ENCODE measurements around the gene PCDHGB3.
"Not testable (repeated sequence)": the region's sequence is repeated elsewhere in the genome, so short reads cannot be mapped to it uniquely, and the experiment has no call there.

Gene PCDHGB3

DNA sequence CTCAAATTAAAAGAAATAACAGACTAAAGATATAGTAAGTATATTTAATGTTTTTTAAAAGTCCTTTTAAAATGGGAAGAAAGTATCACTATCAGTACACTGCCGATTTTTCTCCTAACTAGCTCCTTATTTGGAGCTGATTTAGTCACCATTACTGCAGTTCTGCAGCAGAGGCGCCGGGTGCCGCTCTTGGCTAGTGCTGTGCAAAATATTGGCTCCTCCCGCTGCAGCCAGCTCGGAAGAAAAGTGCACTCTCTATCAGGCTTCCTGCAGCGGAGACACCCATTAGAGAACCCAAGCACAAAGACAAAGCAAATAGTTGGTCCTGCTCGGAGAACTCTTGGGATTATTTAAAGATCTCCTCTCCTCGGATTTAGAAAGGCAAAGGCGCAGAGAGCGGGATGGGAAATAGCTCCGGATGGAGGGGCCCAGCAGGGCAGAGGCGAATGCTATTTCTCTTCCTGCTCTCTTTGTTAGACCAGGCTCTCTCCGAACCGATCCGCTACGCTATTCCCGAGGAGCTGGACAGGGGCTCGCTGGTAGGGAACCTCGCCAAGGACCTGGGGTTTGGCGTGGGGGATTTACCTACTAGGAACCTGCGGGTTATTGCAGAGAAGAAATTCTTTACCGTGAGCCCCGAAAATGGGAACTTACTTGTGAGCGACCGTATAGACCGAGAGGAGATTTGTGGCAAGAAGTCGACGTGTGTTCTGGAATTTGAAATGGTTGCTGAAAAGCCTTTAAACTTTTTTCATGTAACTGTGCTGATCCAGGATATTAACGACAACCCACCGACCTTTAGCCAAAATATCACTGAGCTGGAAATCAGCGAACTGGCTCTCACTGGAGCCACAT, at the start of gene PCDHGB3:
Gene PCDHGB3 (plus strand): TSS at position 249 of the 855 bp plus-strand sequence. CDS start 153 bp downstream, at position 402.
- DNase-seq: peak; percentile 77

DNA sequence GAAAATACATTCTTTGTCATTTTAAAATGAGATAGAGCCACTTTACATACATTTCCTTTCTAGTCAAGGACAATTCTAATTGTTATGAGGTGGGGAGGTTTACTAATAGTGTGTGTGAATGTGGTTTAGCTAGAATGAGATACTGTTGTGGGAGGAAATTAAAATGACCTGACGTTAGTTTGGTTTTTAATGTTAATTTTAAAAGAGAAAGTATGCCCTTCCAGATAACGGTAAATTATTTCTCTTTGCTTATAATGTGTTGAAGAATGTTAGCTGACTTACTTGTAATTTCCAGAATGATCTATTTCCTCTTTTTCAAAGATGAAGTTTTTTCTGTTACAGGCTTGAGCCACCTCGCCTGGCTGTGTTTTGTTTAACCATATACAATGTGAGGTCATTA, 47.8 kb upstream of the PCDHGB3 start:
- DNase-seq: no peak

DNA sequence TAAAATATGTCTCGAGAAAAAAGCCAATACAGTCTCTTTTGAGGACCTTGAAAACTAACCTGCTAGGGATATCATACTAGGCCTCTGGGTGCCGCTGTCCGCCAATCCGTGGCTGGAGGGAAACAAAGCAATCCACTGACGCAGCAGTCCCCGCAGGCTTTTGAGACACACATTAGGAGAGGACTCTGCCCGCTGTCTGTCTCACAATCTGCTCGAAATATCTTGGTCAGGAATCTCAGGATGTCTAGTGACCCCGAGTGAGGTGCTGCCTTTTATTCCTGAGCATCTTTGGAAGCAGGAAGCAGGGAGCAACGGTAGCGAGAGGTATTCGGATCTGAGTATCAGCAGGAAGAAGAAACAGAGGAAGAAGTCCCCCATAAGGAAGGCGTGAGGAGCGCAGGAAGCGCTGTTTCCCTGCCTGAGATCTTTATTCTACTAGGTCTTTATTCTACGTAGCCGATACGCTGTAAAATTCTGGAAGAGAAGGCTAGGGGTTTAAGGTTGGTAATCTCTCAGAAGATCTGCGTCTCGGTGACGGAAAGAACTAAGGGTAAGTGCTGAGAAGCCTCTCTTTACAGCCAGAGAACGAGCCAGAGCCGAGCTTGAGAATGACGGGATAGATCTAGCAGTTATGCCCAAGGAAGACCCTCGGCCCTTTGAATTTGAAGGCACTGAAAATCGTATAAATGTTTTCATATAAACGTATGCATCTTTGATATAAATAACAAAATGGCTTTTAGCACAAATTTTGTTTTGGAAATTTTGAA, 43.8 kb upstream of the PCDHGB3 start:
- peak; percentile 78 for DNase-seq

DNA sequence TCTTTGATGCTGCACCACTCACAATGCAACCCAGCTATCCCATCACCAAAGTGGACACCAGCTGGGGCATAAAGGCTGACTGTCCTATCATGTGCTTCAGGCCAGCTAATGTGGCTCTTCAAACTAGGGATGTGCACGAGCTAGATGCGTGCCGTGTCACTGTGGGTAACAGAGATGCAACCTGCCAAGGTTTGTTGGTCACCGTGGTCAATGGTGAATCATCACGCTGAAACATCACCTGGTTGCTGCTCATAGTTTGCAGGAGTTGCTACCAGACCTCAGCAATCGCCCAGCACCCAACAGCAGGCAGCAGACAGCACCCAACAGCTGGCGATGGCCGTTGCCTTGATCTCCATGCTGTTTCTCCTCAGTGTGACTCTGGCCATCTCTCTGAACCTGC, 41.8 kb upstream of the PCDHGB3 start:
- no peak for DNase-seq

DNA sequence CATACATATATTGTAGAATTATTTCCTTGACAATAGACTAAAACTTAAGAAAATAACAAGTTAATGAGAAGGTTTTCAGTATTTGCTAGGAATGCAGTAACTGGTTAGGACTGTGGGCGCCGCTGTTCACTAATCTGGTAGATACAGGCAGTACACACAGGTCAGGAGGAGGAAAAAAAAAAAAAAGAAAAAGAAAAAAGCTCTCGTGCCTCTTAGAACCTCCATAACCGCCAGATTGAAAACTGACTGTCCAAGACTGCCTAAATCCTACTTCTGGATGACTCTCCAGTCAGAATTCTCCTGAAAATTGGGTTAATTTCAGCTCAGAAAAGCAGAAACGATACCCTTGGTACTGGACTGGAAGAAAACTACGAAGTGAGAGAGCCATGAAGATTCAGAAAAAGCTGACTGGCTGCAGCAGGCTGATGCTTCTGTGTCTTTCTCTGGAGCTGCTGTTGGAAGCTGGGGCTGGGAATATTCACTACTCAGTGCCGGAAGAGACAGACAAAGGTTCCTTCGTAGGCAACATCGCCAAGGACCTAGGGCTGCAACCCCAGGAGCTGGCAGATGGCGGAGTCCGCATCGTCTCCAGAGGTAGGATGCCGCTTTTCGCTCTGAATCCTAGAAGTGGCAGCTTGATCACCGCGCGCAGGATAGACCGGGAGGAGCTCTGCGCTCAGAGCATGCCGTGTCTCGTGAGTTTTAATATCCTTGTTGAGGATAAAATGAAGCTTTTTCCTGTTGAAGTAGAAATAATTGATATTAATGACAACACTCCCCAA, 39.6 kb upstream of the PCDHGB3 start, which contains the start of gene PCDHGA1:
Gene PCDHGA1 (plus strand): TSS at position 216 of the 782 bp plus-strand sequence.
- peak; percentile 51 for DNase-seq

DNA sequence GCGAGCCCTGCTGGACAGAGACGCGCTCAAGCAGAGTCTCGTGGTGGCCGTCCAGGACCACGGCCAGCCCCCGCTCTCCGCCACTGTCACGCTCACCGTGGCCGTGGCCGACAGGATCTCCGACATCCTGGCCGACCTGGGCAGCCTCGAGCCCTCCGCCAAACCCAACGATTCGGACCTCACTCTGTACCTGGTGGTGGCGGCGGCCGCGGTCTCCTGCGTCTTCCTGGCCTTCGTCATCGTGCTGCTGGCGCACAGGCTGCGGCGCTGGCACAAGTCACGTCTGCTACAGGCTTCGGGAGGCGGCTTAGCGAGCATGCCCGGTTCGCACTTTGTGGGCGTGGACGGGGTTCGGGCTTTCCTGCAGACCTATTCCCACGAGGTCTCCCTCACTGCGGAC, 37.5 kb upstream of the PCDHGB3 start:
- DNase-seq: not testable (repeated sequence)

DNA sequence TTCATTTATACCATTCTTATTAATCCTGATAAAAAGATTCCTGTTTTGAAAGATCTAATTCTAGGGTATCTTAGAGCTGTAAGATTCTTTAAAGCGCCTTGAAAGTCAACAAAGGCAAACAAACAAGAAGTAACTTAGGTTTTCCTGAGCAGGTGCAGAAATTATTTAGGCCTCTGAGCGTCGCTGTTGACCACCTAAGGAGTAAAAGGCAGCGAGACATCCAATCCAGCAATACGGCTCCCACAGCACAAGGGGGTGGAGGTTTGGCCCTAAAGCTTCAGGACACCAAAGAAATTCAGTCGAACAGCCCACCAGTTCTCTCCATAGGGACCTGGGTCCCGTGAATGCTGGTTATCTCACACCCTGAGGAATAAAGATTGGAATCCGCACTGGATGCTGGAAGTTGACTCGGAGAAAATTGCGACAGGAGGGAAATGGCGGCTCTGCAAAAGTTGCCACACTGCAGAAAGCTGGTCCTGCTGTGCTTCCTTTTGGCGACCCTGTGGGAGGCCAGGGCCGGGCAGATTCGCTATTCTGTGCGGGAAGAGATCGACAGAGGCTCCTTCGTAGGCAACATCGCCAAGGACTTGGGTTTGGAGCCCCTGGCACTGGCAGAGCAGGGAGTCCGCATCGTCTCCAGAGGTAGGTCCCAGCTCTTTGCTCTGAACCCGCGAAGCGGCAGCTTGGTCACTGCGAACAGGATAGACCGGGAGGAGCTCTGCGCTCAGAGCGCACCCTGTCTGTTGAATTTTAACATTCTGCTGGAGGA, 31.3 kb upstream of the PCDHGB3 start, which contains the start of gene PCDHGA2:
Gene PCDHGA2 (plus strand): TSS at position 223 of the 769 bp plus-strand sequence.
- DNase-seq: peak; percentile 32

DNA sequence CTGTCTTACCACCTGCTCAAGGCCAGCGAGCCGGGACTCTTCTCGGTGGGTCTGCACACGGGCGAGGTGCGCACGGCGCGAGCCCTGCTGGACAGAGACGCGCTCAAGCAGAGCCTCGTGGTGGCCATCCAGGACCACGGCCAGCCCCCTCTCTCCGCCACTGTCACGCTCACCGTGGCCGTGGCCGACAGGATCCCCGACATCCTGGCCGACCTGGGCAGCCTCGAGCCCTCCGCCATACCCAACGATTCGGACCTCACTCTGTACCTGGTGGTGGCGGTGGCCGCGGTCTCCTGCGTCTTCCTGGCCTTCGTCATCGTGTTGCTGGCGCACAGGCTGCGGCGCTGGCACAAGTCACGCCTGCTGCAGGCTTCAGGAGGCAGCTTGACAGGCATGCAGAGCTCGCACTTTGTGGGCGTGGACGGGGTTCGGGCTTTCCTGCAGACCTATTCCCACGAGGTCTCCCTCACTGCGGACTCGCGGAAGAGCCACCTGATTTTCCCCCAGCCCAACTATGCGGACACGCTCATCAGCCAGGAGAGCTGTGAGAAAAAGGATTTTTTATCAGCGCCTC, 29.2 kb upstream of the PCDHGB3 start:
- not testable (repeated sequence) for DNase-seq

DNA sequence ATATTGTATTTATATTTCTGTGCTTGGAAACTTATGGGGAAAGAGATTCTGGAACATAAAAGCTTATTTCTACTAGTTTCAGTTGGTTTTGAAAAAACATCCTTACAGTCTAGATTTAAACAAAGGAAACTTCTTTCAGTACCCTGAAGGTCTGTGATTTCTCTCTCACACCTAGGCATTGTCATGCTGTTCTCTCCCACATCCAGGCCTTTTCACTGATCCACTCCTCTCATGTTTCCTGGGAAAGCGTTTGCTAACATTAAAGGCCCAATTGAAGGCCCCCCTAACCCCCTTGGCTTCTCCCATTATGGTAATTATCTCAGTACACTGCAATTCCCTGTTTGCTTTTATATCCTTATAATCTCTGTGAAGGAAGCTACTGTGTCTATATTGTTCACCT, 27.3 kb upstream of the PCDHGB3 start:
- DNase-seq: no peak

DNA sequence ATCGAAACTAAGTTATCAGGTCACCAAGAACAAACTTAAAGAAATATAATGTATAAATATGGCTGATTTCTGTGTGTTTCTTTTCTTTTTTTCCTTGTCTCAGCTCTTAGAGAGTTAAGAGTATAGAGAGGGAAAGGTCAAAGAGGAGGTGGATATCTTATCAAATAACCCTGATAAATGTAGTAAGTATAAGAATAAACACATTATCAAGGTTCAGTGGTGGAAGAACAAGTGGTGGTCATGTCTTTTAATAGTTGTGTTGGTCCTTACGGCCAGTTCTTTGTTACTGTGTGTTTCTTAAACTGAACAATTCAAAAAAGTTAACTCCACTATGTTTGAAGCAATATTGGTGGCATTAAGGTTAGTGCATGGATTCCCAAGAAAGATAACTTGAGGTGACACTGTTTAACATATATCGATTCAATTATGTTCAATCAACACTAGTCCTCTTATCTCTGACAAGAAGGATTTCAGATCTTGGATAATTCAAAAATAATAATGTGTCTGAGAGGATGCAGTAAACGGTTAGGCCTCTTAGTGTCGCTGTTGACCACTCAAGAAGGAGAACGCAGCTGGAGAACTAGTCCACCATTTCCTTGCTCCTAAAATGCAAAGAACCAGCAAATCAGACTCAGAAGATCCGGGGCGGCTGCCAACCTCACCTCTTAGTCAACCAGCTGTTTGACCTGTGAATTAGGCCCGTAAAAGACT, 26.6 kb upstream of the PCDHGB3 start, which contains the start of gene PCDHGA3:
Gene PCDHGA3 (plus strand): TSS at position 588 of the 711 bp plus-strand sequence. CDS start 205 bp downstream, outside the sequence.
- no peak for DNase-seq

DNA sequence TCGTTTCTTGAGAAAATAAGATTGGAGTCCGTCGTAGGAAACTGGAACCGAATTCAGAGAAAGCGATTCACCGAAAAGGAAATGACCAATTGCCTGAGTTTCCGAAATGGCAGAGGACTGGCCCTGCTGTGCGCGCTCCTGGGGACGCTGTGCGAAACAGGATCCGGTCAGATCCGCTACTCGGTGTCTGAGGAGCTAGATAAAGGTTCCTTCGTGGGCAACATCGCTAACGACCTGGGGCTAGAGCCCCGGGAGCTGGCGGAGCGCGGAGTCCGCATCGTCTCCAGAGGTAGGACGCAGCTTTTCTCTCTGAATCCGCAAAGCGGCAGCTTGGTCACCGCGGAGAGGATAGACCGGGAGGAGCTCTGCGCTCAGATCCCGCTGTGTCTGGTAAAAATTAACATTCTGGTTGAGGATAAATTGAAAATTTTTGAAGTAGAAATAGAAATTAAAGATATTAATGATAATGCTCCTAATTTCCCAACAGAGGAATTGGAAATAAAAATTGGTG, 26.0 kb upstream of the PCDHGB3 start:
- DNase-seq: no peak

DNA sequence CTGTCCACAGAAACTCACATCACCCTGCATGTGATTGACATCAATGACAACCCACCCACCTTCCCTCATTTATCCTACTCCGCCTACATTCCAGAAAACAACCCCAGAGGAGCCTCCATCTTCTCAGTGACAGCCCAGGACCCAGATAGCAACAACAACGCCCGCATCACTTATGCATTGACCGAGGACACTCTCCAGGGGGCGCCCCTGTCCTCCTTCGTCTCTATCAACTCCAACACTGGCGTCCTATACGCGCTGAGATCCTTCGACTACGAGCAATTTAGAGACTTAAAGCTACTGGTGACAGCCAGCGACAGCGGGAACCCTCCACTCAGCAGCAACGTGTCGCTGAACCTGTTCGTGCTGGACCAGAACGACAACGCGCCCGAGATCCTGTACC, 24.7 kb upstream of the PCDHGB3 start:
- DNase-seq: no peak

DNA sequence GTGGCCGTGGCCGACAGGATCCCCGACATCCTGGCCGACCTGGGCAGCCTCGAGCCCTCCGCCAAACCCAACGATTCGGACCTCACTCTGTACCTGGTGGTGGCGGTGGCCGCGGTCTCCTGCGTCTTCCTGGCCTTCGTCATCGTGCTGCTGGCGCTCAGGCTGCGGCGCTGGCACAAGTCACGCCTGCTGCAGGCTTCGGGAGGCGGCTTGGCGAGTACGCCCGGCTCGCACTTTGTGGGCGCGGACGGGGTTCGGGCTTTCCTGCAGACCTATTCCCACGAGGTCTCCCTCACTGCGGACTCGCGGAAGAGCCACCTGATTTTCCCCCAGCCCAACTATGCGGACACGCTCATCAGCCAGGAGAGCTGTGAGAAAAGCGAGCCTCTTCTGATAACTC, 24.0 kb upstream of the PCDHGB3 start:
- DNase-seq: not testable (repeated sequence)

DNA sequence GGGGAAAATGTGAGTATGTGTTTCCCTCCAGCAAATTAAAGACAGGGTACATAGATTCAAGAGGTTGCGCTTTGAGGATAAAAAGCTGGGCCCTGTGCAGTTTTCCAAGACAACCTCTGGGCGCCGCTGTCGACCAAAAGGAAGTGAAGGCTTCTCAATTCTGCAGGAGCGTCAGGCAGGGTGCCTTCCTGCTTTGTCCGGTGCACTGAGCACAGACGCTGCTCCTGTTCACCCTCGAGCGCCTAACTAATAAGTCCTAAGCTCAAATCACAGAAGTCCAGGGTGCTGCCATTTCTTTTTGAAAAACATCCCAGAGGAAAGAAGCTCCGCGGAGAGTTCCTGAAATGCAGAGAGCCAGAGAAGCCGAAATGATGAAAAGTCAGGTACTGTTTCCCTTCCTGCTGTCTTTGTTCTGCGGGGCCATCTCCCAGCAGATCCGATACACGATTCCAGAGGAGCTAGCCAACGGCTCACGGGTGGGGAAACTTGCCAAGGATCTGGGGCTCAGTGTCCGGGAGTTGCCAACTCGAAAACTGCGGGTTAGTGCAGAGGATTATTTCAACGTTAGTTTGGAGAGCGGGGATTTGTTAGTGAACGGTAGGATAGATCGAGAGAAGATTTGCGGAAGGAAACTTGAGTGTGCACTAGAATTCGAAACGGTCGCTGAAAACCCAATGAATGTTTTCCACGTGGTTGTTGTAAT, 20.0 kb upstream of the PCDHGB3 start, which contains the start of gene PCDHGB1:
Gene PCDHGB1 (plus strand): TSS at position 183 of the 703 bp plus-strand sequence. CDS start 162 bp downstream, at position 345.
- peak; percentile 59 for DNase-seq

DNA sequence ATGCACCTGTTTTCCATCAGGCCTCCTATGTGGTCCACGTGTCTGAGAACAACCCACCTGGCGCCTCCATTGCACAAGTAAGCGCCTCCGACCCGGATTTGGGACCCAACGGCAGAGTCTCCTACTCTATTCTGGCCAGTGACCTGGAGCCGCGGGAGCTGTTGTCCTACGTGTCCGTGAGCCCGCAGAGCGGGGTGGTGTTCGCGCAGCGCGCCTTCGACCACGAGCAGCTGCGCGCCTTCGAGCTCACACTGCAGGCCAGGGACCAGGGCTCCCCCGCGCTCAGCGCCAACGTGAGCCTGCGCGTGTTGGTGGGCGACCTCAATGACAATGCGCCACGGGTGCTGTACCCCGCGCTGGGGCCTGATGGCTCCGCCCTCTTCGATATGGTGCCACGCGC, 18.5 kb upstream of the PCDHGB3 start:
- no peak for DNase-seq

DNA sequence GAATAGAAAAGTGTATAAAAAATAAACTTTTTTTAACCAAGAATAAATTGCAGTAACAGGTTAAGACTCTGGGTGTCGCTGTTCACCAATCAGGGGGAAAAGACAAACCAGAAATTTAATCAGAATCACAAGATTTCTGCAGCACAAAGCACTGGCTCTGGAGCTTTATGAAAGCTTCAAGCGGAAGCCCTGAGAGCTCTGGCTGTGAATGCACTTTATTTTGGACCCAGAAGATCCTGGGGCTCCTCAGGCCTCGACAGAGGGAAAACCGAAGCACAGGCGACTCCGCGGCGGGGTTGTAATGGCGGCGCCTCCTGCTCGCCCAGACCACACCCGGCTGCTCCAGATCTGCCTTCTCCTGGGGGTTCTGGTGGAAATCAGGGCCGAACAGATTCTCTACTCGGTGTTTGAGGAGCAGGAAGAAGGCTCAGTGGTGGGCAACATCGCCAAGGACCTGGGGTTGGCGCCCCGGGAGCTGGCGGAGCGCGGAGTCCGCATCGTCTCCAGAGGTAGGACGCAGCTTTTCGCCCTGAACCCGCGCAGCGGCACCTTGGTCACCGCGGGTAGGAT, 15.1 kb upstream of the PCDHGB3 start, which contains the start of gene PCDHGA4:
Gene PCDHGA4 (plus strand): TSS at position 122 of the 570 bp plus-strand sequence. CDS start 87 bp downstream, at position 209.
- no peak for DNase-seq

DNA sequence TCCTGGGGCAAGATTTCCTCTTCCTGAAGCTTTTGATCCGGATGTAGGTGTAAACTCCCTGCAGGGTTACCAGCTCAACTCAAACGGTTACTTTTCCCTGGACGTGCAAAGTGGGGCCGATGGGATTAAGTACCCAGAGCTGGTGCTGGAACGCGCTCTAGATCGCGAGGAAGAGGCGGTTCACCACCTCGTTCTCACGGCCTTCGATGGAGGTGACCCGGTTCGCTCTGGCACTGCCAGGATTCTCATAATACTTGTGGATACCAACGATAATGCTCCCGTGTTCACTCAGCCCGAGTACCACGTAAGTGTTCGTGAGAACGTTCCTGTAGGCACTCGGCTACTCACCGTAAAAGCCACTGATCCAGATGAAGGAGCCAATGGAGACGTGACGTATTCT, 14.4 kb upstream of the PCDHGB3 start:
- DNase-seq: no peak

DNA sequence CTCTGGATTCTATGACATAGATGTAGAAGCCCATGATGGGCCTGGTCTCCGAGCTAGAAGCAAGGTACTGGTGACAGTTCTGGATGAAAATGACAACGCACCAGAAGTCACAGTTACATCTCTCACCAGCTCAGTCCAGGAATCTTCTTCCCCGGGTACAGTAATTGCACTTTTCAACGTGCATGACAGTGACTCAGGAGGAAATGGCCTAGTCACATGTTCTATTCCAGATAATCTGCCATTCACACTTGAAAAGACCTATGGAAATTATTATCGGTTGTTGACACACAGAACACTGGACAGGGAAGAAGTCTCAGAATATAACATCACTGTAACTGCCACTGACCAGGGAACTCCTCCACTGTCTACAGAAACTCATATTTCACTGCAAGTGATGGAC, 13.9 kb upstream of the PCDHGB3 start:
- no peak for DNase-seq

DNA sequence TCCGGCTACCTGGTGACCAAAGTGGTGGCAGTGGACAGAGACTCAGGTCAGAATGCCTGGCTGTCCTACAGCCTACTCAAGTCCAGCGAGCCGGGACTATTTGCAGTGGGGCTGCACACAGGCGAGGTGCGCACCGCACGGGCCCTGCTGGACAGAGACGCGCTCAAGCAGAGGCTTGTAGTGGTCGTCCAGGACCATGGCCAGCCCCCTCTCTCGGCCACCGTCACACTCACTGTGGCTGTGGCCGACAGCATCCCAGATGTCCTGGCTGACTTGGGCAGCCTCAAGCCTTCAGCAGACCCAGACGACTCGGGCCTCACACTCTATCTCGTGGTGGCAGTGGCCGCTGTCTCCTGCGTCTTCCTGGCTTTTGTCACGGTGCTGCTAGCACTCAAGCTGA, 13.1 kb upstream of the PCDHGB3 start:
- DNase-seq: no peak
